RCC 7860 (cell line): ENCODE data around the gene NKTR.

Source experiments
- DNase-seq: peaks from one replicate; pipeline ENCODE4 v3.0.0-alpha.2; 2015; ENCODE audit warnings: low spot score
- FAIRE-seq: peaks from 2 replicates; lab custom pipeline; 2012; peaks lifted over from hg19 to GRCh38; lab: Jason Lieb, UNC

Gene NKTR

GRCh38 chr3:42660131-42660715 lies 59.7 kb downstream of the NKTR start:
- DNase-seq: no peak
- FAIRE-seq: no peak

GRCh38 chr3:42660898-42661297 lies 60.4 kb downstream of the NKTR start:
- no peak for DNase-seq
- FAIRE-seq: no peak

GRCh38 chr3:42661593-42662022 lies 61.1 kb downstream of the NKTR start:
- FAIRE-seq: no peak
- no peak for DNase-seq

GRCh38 chr3:42662037-42662812 lies 61.7 kb downstream of the NKTR start:
- FAIRE-seq: no peak
- DNase-seq: no peak

- no peak for FAIRE-seq
- no peak for DNase-seq
Measured at GRCh38 chr3:42662813-42663535, 62.5 kb downstream of the NKTR start.

GRCh38 chr3:42663581-42664437 lies 63.3 kb downstream of the NKTR start:
- FAIRE-seq (no peak), DNase-seq (no peak)

- DNase-seq (no peak), FAIRE-seq (no peak)
Measured at GRCh38 chr3:42664438-42664803, 63.9 kb downstream of the NKTR start.

- FAIRE-seq (no peak), DNase-seq (no peak)
Measured at GRCh38 chr3:42665050-42665878, 64.8 kb downstream of the NKTR start.

- FAIRE-seq: no peak
- no peak for DNase-seq
Measured at GRCh38 chr3:42666022-42666421, 65.5 kb downstream of the NKTR start.

- FAIRE-seq (no peak), DNase-seq (no peak)
Measured at GRCh38 chr3:42666577-42666998, 66.1 kb downstream of the NKTR start.

- no peak for FAIRE-seq
Measured at GRCh38 chr3:42667096-42667522, 66.6 kb downstream of the NKTR start.

GRCh38 chr3:42667523-42668412 lies 67.3 kb downstream of the NKTR start:
- FAIRE-seq (no peak), DNase-seq (no peak)

More at GRCh38 chr3:42667096-42667522, 66.6 kb downstream of the NKTR start:
- no peak for DNase-seq

GRCh38 chr3:42668413-42668760 lies 67.9 kb downstream of the NKTR start:
- no peak for FAIRE-seq
- DNase-seq: no peak

GRCh38 chr3:42668793-42669217 lies 68.3 kb downstream of the NKTR start:
- FAIRE-seq: no peak

GRCh38 chr3:42670051-42670576 lies 69.6 kb downstream of the NKTR start:
- no peak for FAIRE-seq
- no peak for DNase-seq

More at GRCh38 chr3:42668793-42669217, 68.3 kb downstream of the NKTR start:
- DNase-seq: no peak

- FAIRE-seq: no peak
- DNase-seq: no peak
Measured at GRCh38 chr3:42670670-42671069, 70.2 kb downstream of the NKTR start.

- no peak for DNase-seq
- FAIRE-seq: no peak
Measured at GRCh38 chr3:42672515-42672914, 72.0 kb downstream of the NKTR start.

GRCh38 chr3:42673082-42673481 lies 72.6 kb downstream of the NKTR start:
- FAIRE-seq (no peak), DNase-seq (no peak)

- no peak for FAIRE-seq
Measured at GRCh38 chr3:42674146-42674545, 73.7 kb downstream of the NKTR start.

More at GRCh38 chr3:42674146-42674545, 73.7 kb downstream of the NKTR start:
- DNase-seq: no peak
